GM18909 (cell line): ENCODE data around the gene CFAP74.
"Not testable (repeated sequence)": the region's sequence is repeated elsewhere in the genome, so short reads cannot be mapped to it uniquely, and the experiment has no call there.

Experiments
- ATAC-seq: cut with Tn5 transposase; IDR thresholded peaks from one replicate; pipeline ENCODE4 v1.9.1; 2021; ENCODE audit warnings: mild to moderate bottlenecking; ENCODE audit not compliant: unreplicated experiment, poor library complexity

The CFAP74 gene

GRCh38 chr1:1938276-1938573 is 65.4 kb downstream of the CFAP74 start:
- ATAC-seq = no peak

- no peak for ATAC-seq
Measured at GRCh38 chr1:1937549-1938275, 65.9 kb downstream of the CFAP74 start.

- ATAC-seq = no peak
Measured at GRCh38 chr1:1937061-1937460, 66.5 kb downstream of the CFAP74 start.

GRCh38 chr1:1934848-1935247 is 68.7 kb downstream of the CFAP74 start:
- ATAC-seq = not testable (repeated sequence)

- ATAC-seq = no peak
Measured at GRCh38 chr1:1929639-1930545, 73.7 kb downstream of the CFAP74 start.

GRCh38 chr1:1929102-1929638 is 74.4 kb downstream of the CFAP74 start:
- ATAC-seq = no peak

GRCh38 chr1:1928231-1929101 is 75.1 kb downstream of the CFAP74 start:
- ATAC-seq = no peak

GRCh38 chr1:1927751-1928150 is 75.8 kb downstream of the CFAP74 start:
- ATAC-seq = no peak

- no peak for ATAC-seq
Measured at GRCh38 chr1:1926886-1927660, 76.5 kb downstream of the CFAP74 start.

GRCh38 chr1:1926346-1926811 is 77.2 kb downstream of the CFAP74 start:
- ATAC-seq = no peak

- no peak for ATAC-seq
Measured at GRCh38 chr1:1925437-1926345, 77.9 kb downstream of the CFAP74 start.

- no peak for ATAC-seq
Measured at GRCh38 chr1:1924849-1925248, 78.7 kb downstream of the CFAP74 start.

- no peak for ATAC-seq
Measured at GRCh38 chr1:1924386-1924785, 79.2 kb downstream of the CFAP74 start.

- no peak for ATAC-seq
Measured at GRCh38 chr1:1922956-1923833, 80.4 kb downstream of the CFAP74 start.

GRCh38 chr1:1922702-1922955 is 81.0 kb downstream of the CFAP74 start:
- no peak for ATAC-seq

- ATAC-seq = no peak
Measured at GRCh38 chr1:1921901-1922701, 81.5 kb downstream of the CFAP74 start.

GRCh38 chr1:1921459-1921862 is 82.1 kb downstream of the CFAP74 start:
- ATAC-seq = no peak
